OCI-LY1 (cell line): ENCODE measurements around the gene GNAL.

ENCODE experiments used
- H2AFZ ChIP-seq: fragments of 200-600 bp; sonication (generic), shearing (Covaris generic); 2 replicates; pipeline ENCODE4 v1.6.0; 2014; ENCODE audit warnings: antibody characterized with exemption, mild to moderate bottlenecking, low read length
- H3F3A ChIP-seq: fragments of 200-600 bp; sonication (generic), shearing (Covaris generic); 2 replicates; pipeline ENCODE4 v1.6.0; 2014; ENCODE audit warnings: mild to moderate bottlenecking, antibody characterized with exemption, low read length, moderate library complexity; ENCODE audit not compliant: insufficient read depth
- H3K27ac ChIP-seq: fragments of 200-600 bp; sonication (generic); 2 replicates; pipeline ENCODE4 v1.5.1; 2014; ENCODE audit warnings: low read length, mixed run types, mild to moderate bottlenecking, low read depth; ENCODE audit not compliant: poor library complexity, severe bottlenecking
- H3K27me3 ChIP-seq: fragments of 200-600 bp; sonication (generic); 2 replicates; pipeline ENCODE4 v1.6.0; 2014; ENCODE audit warnings: antibody characterized with exemption, mild to moderate bottlenecking, low read length, moderate library complexity; ENCODE audit not compliant: insufficient read depth
- H3K36me3 ChIP-seq: fragments of 200-600 bp; sonication (generic); 2 replicates; pipeline ENCODE4 v1.6.1; 2014; ENCODE audit warnings: mild to moderate bottlenecking, antibody characterized with exemption, low read length, moderate library complexity, mixed read lengths; ENCODE audit not compliant: insufficient read depth
- H3K4me1 ChIP-seq: fragments of 200-600 bp; sonication (generic); 2 replicates; pipeline ENCODE4 v1.5.1; 2014; ENCODE audit warnings: mild to moderate bottlenecking, low read length, moderate library complexity; ENCODE audit not compliant: insufficient read depth, severe bottlenecking
- H3K4me2 ChIP-seq: fragments of 200-600 bp; sonication (generic), shearing (Covaris generic); 2 replicates; pipeline ENCODE4 v1.6.1; 2014; ENCODE audit warnings: low read length
- H3K4me3 ChIP-seq: fragments of 200-600 bp; sonication (generic); 2 replicates; pipeline ENCODE4 v1.5.1; 2014; ENCODE audit warnings: low read length, low read depth, mild to moderate bottlenecking, mixed read lengths; ENCODE audit not compliant: poor library complexity, severe bottlenecking
- H3K79me2 ChIP-seq: fragments of 200-600 bp; shearing (Covaris generic); 2 replicates; pipeline ENCODE4 v1.6.1; 2016; ENCODE audit warnings: mixed run types, low read length, mixed read lengths; ENCODE audit not compliant: insufficient read depth
- H3K9ac ChIP-seq: fragments of 200-600 bp; sonication (generic), shearing (Covaris generic); 2 replicates; pipeline ENCODE4 v1.6.1; 2014; ENCODE audit warnings: mild to moderate bottlenecking, low read length, mixed read lengths
- H3K9me2 ChIP-seq: fragments of 200-600 bp; sonication (generic), shearing (Covaris generic); 2 replicates; pipeline ENCODE4 v1.6.1; 2014; ENCODE audit warnings: low read depth, mild to moderate bottlenecking, low read length, mixed read lengths
- H3K9me3 ChIP-seq: fragments of 200-600 bp; shearing (Covaris generic); 2 replicates; pipeline ENCODE4 v1.6.1; 2014; ENCODE audit warnings: low read length, mixed read lengths
- H4K20me1 ChIP-seq: fragments of 200-600 bp; sonication (generic), shearing (Covaris generic); 2 replicates; pipeline ENCODE4 v1.6.0; 2016; ENCODE audit warnings: mild to moderate bottlenecking, low read length; ENCODE audit not compliant: insufficient read depth
- CTCF ChIP-seq: fragments of 200-600 bp; sonication (generic), shearing (Covaris generic); IDR thresholded peaks from 2 replicates; pipeline ENCODE4 v1.5.1; 2017; ENCODE audit warnings: mild to moderate bottlenecking, antibody characterized with exemption, low read length, moderate library complexity, mixed read lengths
- EZH2 ChIP-seq: fragments of 200-600 bp; sonication (generic), shearing (Covaris generic); IDR thresholded peaks from 2 replicates; pipeline ENCODE4 v1.8.0; 2017; ENCODE audit warnings: borderline replicate concordance, mixed run types, mild to moderate bottlenecking, antibody characterized with exemption, low read length, moderate library complexity, mixed read lengths

GNAL gene

GRCh38 chr18:11791131-11791530, 102.1 kb downstream of the GNAL start:
- no peaks in the 10 kb centered on the region for H3K9me3 ChIP-seq
- TF ChIP-seq EZH2 (no peak), CTCF (no peak)
- no peak overlapping the region for H3K9ac ChIP-seq
- H3K4me2 ChIP-seq = no peak overlapping the region
- H3K4me3 ChIP-seq = no peak overlapping the region
- no peaks in the 10 kb centered on the region for H3K9me2 ChIP-seq
- no peaks in the 10 kb centered on the region for H3K4me1 ChIP-seq
- H3K27ac ChIP-seq = no peak overlapping the region
- H3F3A ChIP-seq = no peaks in the 10 kb centered on the region
- no peaks in the 10 kb centered on the region; the same call in 1 of the 2 replicates for H3K27me3 ChIP-seq
- no peak overlapping the region for H2AFZ ChIP-seq
- H3K79me2 ChIP-seq = no peaks in the 10 kb centered on the region
- H4K20me1 ChIP-seq = no peaks in the 10 kb centered on the region
- H3K36me3 ChIP-seq = no peaks in the 10 kb centered on the region

- H3K4me3 ChIP-seq = no peak overlapping the region
- H3K9me3 ChIP-seq = no peaks in the 10 kb centered on the region
- H3K79me2 ChIP-seq = no peaks in the 10 kb centered on the region
- no peak overlapping the region for H3K4me2 ChIP-seq
- no peak overlapping the region for H2AFZ ChIP-seq
- H3F3A ChIP-seq = no peaks in the 10 kb centered on the region
- H3K36me3 ChIP-seq = no peaks in the 10 kb centered on the region
- no peaks in the 10 kb centered on the region for H3K4me1 ChIP-seq
- TF ChIP-seq EZH2 = no peak
- no peak for TF ChIP-seq CTCF
- no peak overlapping the region for H3K9ac ChIP-seq
- no peaks in the 10 kb centered on the region for H4K20me1 ChIP-seq
- no peak overlapping the region for H3K27ac ChIP-seq
- H3K27me3 ChIP-seq = no peaks in the 10 kb centered on the region; the same call in 1 of the 2 replicates
- H3K9me2 ChIP-seq = no peaks in the 10 kb centered on the region
Measured at GRCh38 chr18:11792632-11793031, 103.6 kb downstream of the GNAL start.

GRCh38 chr18:11794195-11794594, 105.1 kb downstream of the GNAL start:
- no peak overlapping the region for H3K27ac ChIP-seq
- H3K9ac ChIP-seq = no peak overlapping the region
- no peaks in the 10 kb centered on the region for H3F3A ChIP-seq
- H4K20me1 ChIP-seq = no peaks in the 10 kb centered on the region
- H3K36me3 ChIP-seq = no peaks in the 10 kb centered on the region
- H2AFZ ChIP-seq = no peak overlapping the region
- H3K4me1 ChIP-seq = no peaks in the 10 kb centered on the region
- no peaks in the 10 kb centered on the region for H3K9me3 ChIP-seq
- H3K4me2 ChIP-seq = no peak overlapping the region
- H3K79me2 ChIP-seq = no peaks in the 10 kb centered on the region
- TF ChIP-seq CTCF (no peak), EZH2 (no peak)
- no peaks in the 10 kb centered on the region; the same call in 1 of the 2 replicates for H3K27me3 ChIP-seq
- no peaks in the 10 kb centered on the region for H3K9me2 ChIP-seq
- H3K4me3 ChIP-seq = no peak overlapping the region
